HCT116 (cell line): Measurements from ENCODE around the gene RANBP10. TPM values are rescaled to one million over a fixed set of nuclear protein-coding genes. Genes with fewer than 3 reads are reported as not detected.

ENCODE experiments used
- ATAC-seq: fragments of 200-7000 bp; cut with Tn5 transposase; 2 replicates; pipeline ENCODE4 v1.9.1; 2020; ENCODE audit warnings: mild to moderate bottlenecking, moderate library complexity
- BruUV-seq: library from RNA; stranded (reverse); fragments of 400-500 nt; replicated peaks from 2 replicates; lab custom pipeline; 2021; lab: Mats Ljungman, UMichigan
- CTCF ChIA-PET: fragments of 300-600 bp; sonication (Branson Sonifier 250); formaldehyde crosslinking; loops from one replicate; lab custom pipeline; 2021; ENCODE audit warnings: antibody characterized with exemption; lab: Charles Lee
- POLR2A ChIA-PET: fragments of 300-600, 350-600 bp; sonication (Branson Sonifier 250); formaldehyde crosslinking; loops from one replicate; lab custom pipeline; 2021; ENCODE audit warnings: antibody characterized with exemption; lab: Charles Lee
- RAD21 ChIA-PET, 2 experiments: fragments of 300-600 bp; sonication (Branson Sonifier 250); formaldehyde crosslinking; loops; one replicate each; lab custom pipeline; 2023; ENCODE audit warnings: low total read pairs in 2 of 2; ENCODE audit not compliant: uncharacterized antibody in 2 of 2, unreplicated experiment in 2 of 2, low non-redundant PET in 1 of 2; lab: Charles Lee
- DNase-seq: peaks from one replicate; pipeline ENCODE4 v3.0.0-alpha.2; 2010; ENCODE audit warnings: low read depth, low spot score
- H2AFZ ChIP-seq: fragments of 200-600 bp; shearing (Covaris generic), sonication (generic); 2 replicates; pipeline ENCODE4 v1.6.1; 2017; ENCODE audit warnings: low read depth, mixed run types, mixed read lengths, antibody characterized with exemption, low read length; ENCODE audit not compliant: poor library complexity, severe bottlenecking
- H3K27ac ChIP-seq: 2 replicates; pipeline ENCODE4 v1.5.1; 2012; ENCODE audit warnings: low read depth, low read length
- H3K27me3 ChIP-seq: fragments of 200-600 bp; sonication (generic); 2 replicates; pipeline ENCODE4 v1.6.1; 2016; ENCODE audit warnings: mixed run types, low read length, mixed read lengths; ENCODE audit not compliant: insufficient read depth
- H3K36me3 ChIP-seq, 2 experiments: fragments of 200-500 bp in 1 of 2; fragments of 200-600 bp in 1 of 2; sonication (Bioruptor generic) in 1 of 2; sonication (generic) in 1 of 2; 2 replicates each; pipeline versions ENCODE4 v1.5.1 to v1.6.1; 2014 to 2016; ENCODE audit warnings: low read length in 2 of 2, inconsistent platforms in 1 of 2, mixed read lengths in 1 of 2, mixed run types in 1 of 2; ENCODE audit not compliant: insufficient read depth in 2 of 2, control insufficient read depth in 1 of 2
- H3K4me1 ChIP-seq, 2 experiments: fragments of 200-600 bp in 1 of 2; sonication (generic) in 1 of 2; 2 replicates each; pipeline versions ENCODE4 v1.5.1 to v1.6.1; 2012 to 2017; ENCODE audit warnings: low read length in 2 of 2, inconsistent platforms in 1 of 2, mild to moderate bottlenecking in 1 of 2, mixed read lengths in 1 of 2, mixed run types in 1 of 2, moderate library complexity in 1 of 2; ENCODE audit not compliant: insufficient read depth in 2 of 2, control insufficient read depth in 1 of 2
- H3K4me2 ChIP-seq: fragments of 200-600 bp; sonication (generic); 2 replicates; pipeline ENCODE4 v1.6.1; 2017; ENCODE audit warnings: mixed run types, low read length, mixed read lengths
- H3K4me3 ChIP-seq, 2 experiments: fragments of 200-600 bp in 1 of 2; sonication (generic) in 1 of 2; replicated peaks in 1 of 2; 2 replicates each; pipeline ENCODE4 v1.5.1; 2011 to 2016; ENCODE audit warnings: low read length in 2 of 2, control low read depth in 1 of 2, low read depth in 1 of 2, mild to moderate bottlenecking in 1 of 2, mixed read lengths in 1 of 2, mixed run types in 1 of 2
- H3K79me2 ChIP-seq: fragments of 200-600 bp; sonication (generic); 2 replicates; pipeline ENCODE4 v1.6.1; 2017; ENCODE audit warnings: mild to moderate bottlenecking, mixed run types, low read length, moderate library complexity, mixed read lengths; ENCODE audit not compliant: insufficient read depth
- H3K9ac ChIP-seq: fragments of 200-600 bp; sonication (generic); 2 replicates; pipeline ENCODE4 v1.6.1; 2016; ENCODE audit warnings: low read length, mixed read lengths
- H3K9me2 ChIP-seq: fragments of 200-600 bp; sonication (generic), shearing (Covaris generic); 2 replicates; pipeline ENCODE4 v1.6.1; 2017; ENCODE audit warnings: mixed run types, mild to moderate bottlenecking, moderate library complexity; ENCODE audit not compliant: insufficient read depth
- H3K9me3 ChIP-seq, 2 experiments: fragments of 200-500 bp in 1 of 2; fragments of 200-600 bp in 1 of 2; sonication (Bioruptor generic) in 1 of 2; sonication (generic) in 1 of 2; 2 replicates each; pipeline ENCODE4 v1.6.1; 2014 to 2017; ENCODE audit warnings: low read length in 2 of 2, mixed read lengths in 2 of 2, inconsistent platforms in 1 of 2, low read depth in 1 of 2, mild to moderate bottlenecking in 1 of 2, mixed run types in 1 of 2, moderate library complexity in 1 of 2; ENCODE audit not compliant: control insufficient read depth in 1 of 2, insufficient read depth in 1 of 2
- H4K20me1 ChIP-seq: fragments of 200-600 bp; sonication (generic), shearing (Covaris generic); 2 replicates; pipeline ENCODE4 v1.6.1; 2017; ENCODE audit warnings: mixed run types, mild to moderate bottlenecking, moderate library complexity; ENCODE audit not compliant: insufficient read depth
- POLR2AphosphoS5 ChIP-seq: IDR thresholded peaks from 2 replicates; pipeline ENCODE4 v1.6.1; 2011; ENCODE audit warnings: mild to moderate bottlenecking, low read depth, low read length, moderate library complexity
- RAD21 ChIP-seq: IDR thresholded peaks from 2 replicates; pipeline ENCODE4 v1.6.1; 2012; ENCODE audit warnings: low read depth, mild to moderate bottlenecking
- YY1 ChIP-seq: IDR thresholded peaks from 2 replicates; pipeline ENCODE4 v1.6.1; 2011; ENCODE audit warnings: low read length, low read depth, moderate library complexity, mild to moderate bottlenecking; ENCODE audit not compliant: insufficient replicate concordance; ENCODE audit errors: extremely low read depth
- ZBTB33 ChIP-seq: IDR thresholded peaks from 2 replicates; pipeline ENCODE4 v1.6.1; 2011; ENCODE audit warnings: mild to moderate bottlenecking, low read length, moderate library complexity; ENCODE audit not compliant: insufficient replicate concordance; ENCODE audit errors: extremely low read depth
- intact Hi-C: fragments of 100-400 bp; cut with micrococcal nuclease; formaldehyde crosslinking; loops from 2 replicates; pipeline ENCODE4 v1.10.0; 2022
- total RNA-seq: library from RNA; stranded (reverse); gene quantifications from one replicate; pipeline ENCODE4 v1.2.1, GENCODE V29; 2021; ENCODE audit not compliant: unreplicated experiment
- TF ChIP-seq, protein P1 (sequence below): IDR thresholded peaks from 2 replicates; pipeline ENCODE4 v1.6.1; 2012

Gene RANBP10
- total RNA-seq, 1 experiment from 2014 or later, result 16.9 TPM

GRCh38 chr16:67760956-67761230 lies 45.5 kb downstream of the RANBP10 start (continued):
- TF ChIP-seq POLR2AphosphoS5, result no peak
- no peak for TF ChIP-seq ZBTB33
- no peak for TF ChIP-seq RAD21

DNA sequence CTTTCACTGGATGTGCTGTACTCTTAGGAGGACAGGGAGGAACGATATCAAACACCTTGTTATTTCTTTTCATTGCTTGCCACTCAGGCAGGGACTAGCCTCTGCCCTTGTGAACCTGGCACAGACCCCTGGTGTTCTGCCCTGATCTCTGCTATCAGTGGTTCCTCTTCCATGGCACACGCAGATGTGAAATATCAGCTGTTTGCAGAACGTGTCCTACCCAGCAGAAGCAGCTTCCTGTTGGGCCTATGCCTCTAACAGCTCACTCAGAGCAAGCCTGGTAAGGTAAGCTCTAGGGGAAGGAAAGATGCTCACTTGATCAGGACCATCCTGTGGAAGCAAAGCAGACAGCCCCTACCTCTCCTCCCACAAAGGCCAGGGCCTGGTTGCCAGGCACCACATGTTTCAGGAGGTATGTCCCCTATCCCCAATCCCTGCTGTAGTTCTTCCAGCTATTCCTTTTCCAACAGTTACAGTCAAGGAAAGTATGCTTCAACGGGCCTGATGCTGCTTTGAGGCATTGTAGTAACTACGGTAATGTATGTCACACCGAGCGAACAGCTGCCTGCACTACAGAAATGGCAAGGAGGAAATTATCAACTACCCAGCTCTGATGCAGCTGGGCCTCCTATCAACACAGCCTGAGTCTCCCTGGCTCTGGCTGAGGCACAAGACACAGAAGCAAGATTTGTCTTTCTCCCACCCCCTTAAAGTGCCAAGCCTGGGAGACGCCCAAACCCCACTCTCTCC lies 46.0 kb downstream of the RANBP10 start:
- no peaks in the 10 kb centered on the region for H4K20me1 ChIP-seq
- peak overlapping the region; percentile 13; the same call in 1 of the 2 replicates for H3K4me2 ChIP-seq
- no TSS peak for BruUV-seq
- TF ChIP-seq YY1, result no peak
- TF ChIP-seq, protein P1, sequence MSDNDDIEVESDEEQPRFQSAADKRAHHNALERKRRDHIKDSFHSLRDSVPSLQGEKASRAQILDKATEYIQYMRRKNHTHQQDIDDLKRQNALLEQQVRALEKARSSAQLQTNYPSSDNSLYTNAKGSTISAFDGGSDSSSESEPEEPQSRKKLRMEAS, result no peak
- TF ChIP-seq, all 23 proteins: peak for 0
- no peak overlapping the region for H3K9ac ChIP-seq
- peaks cover 0 to 7% of the 10 kb centered on the region in 2 experiments; a peak in 2 of 4 replicates for H3K4me1 ChIP-seq
- H3K9me3 ChIP-seq, result no peaks in the 10 kb centered on the region
- H3K27ac ChIP-seq, result no peak overlapping the region
- no peak overlapping the region for H2AFZ ChIP-seq
- no peaks in the 10 kb centered on the region for H3K79me2 ChIP-seq
- ChIA-PET CTCF (no interaction called here), POLR2A (no interaction called here), RAD21 (no interaction called here)
- H3K36me3 ChIP-seq, result no peaks in the 10 kb centered on the region
- DNase-seq (no peak), ATAC-seq (no peak)
- H3K9me2 ChIP-seq, result no peaks in the 10 kb centered on the region
- no peaks in the 10 kb centered on the region for H3K27me3 ChIP-seq
- no peak overlapping the region for H3K4me3 ChIP-seq
- intact Hi-C loops, result no loop called here
